Astrocyte of the cerebellum (primary cell): ENCODE data around the gene CCT3.

Source experiments
- DNase-seq: peaks from one replicate; pipeline ENCODE4 v3.0.0-alpha.2; 2011; ENCODE audit warnings: low read depth
- H3K4me3 ChIP-seq: 2 replicates; pipeline ENCODE4 v1.5.1; 2011; ENCODE audit warnings: mild to moderate bottlenecking, low read depth, low read length, moderate library complexity
- in situ Hi-C: cut with HindIII; loops from 2 replicates; pipeline ENCODE4 v1.10.0; 2017; ENCODE audit warnings: low sequenced_read_pairs
- TF ChIP-seq, protein P1 (sequence below): IDR thresholded peaks from 2 replicates; pipeline ENCODE4 v1.5.1; 2012; ENCODE audit warnings: low read length, low read depth, moderate library complexity, mild to moderate bottlenecking; ENCODE audit errors: missing control alignments

Gene CCT3

DNA sequence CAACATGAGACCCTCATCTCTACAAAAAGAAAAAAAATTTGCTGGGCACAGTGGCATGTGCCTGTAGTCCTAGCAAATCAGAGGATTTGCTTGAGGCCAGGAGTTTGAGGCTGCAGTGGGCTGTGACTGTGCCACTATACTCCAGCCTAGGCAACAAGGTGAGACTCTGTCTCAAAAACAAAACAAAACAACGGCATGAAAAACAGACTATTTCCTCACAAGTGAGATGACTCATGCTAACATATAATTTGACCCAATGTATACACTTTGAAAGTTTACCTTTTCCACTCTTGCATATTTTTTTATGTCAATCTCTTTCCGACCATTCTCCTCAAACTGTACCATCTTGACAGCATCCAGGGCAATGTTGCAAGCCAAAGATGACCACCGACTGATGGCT is 17.5 kb downstream of the CCT3 start:
- TF ChIP-seq, protein P1, sequence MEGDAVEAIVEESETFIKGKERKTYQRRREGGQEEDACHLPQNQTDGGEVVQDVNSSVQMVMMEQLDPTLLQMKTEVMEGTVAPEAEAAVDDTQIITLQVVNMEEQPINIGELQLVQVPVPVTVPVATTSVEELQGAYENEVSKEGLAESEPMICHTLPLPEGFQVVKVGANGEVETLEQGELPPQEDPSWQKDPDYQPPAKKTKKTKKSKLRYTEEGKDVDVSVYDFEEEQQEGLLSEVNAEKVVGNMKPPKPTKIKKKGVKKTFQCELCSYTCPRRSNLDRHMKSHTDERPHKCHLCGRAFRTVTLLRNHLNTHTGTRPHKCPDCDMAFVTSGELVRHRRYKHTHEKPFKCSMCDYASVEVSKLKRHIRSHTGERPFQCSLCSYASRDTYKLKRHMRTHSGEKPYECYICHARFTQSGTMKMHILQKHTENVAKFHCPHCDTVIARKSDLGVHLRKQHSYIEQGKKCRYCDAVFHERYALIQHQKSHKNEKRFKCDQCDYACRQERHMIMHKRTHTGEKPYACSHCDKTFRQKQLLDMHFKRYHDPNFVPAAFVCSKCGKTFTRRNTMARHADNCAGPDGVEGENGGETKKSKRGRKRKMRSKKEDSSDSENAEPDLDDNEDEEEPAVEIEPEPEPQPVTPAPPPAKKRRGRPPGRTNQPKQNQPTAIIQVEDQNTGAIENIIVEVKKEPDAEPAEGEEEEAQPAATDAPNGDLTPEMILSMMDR, result no peak
- no peak for DNase-seq
- in situ Hi-C loops, result no loop called here
- H3K4me3 ChIP-seq, result no peak overlapping the region

DNA sequence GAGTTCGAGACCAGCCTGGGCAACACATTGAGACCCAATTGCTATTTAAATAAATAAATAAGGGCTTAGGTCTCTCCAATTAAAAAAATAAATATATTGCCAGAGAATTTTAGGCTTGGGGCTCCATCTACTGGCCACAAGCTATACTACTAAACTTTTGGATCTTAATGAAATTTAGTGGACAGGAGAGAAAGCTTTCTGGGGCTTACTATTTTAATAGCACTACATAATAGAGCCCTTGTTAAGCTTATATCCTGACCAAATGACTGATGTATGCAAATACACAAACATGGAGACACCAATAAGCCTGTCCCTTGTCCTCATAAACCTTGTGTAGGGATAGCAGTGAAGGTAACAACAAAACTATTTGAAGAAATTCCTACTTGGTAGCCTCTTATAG is 18.4 kb downstream of the CCT3 start:
- TF ChIP-seq, protein P1, result peak; percentile 62
- peak; percentile 23 for DNase-seq
- H3K4me3 ChIP-seq, result no peak overlapping the region

DNA sequence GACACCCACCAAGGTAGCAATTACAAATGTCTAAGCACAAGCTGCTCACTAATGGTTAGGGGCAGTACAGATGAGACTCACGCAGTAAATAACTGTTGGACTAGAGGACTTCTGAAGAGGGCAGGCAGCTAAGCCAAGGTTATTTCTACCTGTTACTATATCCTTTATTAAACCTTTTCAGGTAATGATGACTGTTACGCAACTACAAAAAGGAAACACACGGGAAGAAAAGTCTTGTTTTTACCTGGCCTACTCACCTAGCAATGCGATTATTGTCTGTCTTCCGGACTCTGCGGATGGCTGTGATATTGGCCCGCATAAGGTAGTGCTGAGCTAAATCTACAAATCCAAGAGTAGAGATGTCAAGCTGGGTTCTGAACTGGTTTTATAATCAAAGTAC is 21.2 kb downstream of the CCT3 start:
- in situ Hi-C loops, result no loop called here
- no peak for DNase-seq
- TF ChIP-seq, protein P1, result no peak
- no peak overlapping the region for H3K4me3 ChIP-seq

More for the DNA sequence above, 18.4 kb downstream of the CCT3 start:
- in situ Hi-C loops, result no loop called here

DNA sequence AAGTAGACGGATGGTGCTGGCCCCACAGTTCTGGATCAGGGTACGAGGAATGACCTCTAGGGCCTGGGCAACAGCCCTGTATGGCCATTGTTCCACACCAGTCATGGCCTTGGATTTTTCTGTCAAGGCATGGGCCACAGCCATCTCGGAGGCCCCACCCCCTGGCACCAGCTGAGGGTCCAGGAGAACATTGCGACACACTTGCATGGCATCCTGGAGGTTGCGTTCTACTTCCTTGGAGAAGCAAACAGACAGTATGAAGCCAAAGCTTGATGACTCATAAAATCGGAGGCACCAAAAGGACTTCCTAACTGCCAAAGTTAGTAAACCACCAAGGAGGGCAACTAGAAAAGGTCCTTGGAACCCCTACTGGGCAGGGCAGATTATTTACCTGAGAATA is 27.1 kb downstream of the CCT3 start:
- TF ChIP-seq, protein P1, result no peak
- in situ Hi-C loops, result loop anchor here (5.0 kb wide), 1 partner anchor 49 kb away; no protein-coding TSS in a partner anchor
- DNase-seq, result no peak

DNA sequence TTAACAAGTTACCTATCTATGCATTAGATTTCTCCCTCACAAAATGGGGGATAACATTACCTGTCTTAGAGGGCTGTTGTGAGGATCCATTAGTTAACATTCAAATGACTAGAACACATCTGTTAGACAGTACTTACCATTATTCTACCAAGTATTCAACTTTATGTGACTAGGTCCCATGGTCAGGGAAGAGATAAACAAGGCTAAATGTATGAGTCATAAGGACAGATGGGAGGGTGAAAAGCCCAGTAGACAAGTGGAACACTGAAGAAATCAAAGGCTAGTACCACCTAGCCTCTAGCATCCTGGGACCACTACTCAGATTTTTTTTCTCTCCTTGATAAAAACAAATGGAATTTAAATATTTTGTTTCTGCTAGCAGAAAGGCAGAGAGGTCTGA is 30.0 kb downstream of the CCT3 start:
- TF ChIP-seq, protein P1, result no peak
- no peak for DNase-seq
- in situ Hi-C loops, result no loop called here
- no peak overlapping the region for H3K4me3 ChIP-seq

More for the DNA sequence above, 27.1 kb downstream of the CCT3 start:
- no peak overlapping the region for H3K4me3 ChIP-seq

DNA sequence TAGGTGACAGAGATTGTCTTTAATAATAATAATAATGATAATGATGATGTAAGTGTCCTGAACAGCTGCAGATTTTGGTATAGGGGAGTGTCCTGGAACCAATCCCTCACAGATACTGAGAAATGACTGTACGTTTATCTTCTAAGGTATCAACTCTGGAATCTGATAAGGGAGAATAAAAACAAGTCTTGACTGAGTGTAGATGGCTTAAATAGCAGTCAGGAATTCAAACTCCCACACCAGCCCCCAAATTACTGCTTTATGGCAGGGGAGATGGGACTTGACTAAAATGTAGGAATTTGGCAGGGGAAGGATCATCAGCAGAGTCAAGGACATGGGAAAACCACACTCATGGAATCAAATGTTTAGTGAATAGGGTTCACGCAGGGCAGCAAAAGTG is 32.9 kb downstream of the CCT3 start:
- H3K4me3 ChIP-seq, result no peak overlapping the region
- in situ Hi-C loops, result no loop called here
- TF ChIP-seq, protein P1, result no peak
- DNase-seq, result no peak

DNA sequence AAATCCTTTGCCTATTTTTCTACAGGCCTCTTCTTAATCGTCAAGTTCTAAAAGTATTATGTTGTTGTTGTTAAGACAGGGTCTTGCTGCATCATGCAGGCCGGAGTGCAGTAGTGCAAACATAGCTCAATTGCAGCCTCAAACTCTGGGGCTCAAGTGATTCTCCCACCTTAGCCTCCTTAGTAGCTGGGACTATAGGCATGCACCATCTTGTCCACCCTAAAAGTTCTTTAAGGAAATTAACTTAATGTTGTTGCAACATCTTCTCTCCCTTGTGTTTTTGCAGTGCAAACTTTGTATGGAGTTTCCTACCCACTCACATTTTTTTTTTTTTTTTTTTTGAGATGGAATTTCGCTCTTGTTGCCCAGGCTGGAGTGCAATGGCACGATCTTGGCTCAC is 34.9 kb downstream of the CCT3 start:
- no peak for DNase-seq
- TF ChIP-seq, protein P1, result no peak
- H3K4me3 ChIP-seq, result no peak overlapping the region
- in situ Hi-C loops, result no loop called here
